Stomach (tissue), 4 donors: ENCODE data around the gene GPC5.

Experiments used
- POLR2A ChIP-seq, 4 donors: fragments of 450-650 bp; IDR thresholded peaks; one replicate each; pipeline ENCODE4 v1.6.1; 2016; ENCODE audit warnings: antibody characterized with exemption in 4 of 4, control low read depth in 2 of 4, mild to moderate bottlenecking in 1 of 4, moderate library complexity in 1 of 4
- POLR2AphosphoS5 ChIP-seq, 3 donors: sonication (generic); formaldehyde crosslinking; IDR thresholded peaks; one replicate each; pipeline ENCODE4 v1.6.1; 2016; ENCODE audit warnings: antibody characterized with exemption in 3 of 3
- TF ChIP-seq, protein P1 (sequence below), 7 experiments: fragments of 450-650 bp in 4 of 7; fragments of 200-600 bp in 3 of 7; sonication (generic) in 3 of 7; IDR thresholded peaks; one replicate each; pipeline ENCODE4 v1.5.1; 2016 to 2019; ENCODE audit warnings: antibody characterized with exemption in 7 of 7, control low read depth in 2 of 7, mild to moderate bottlenecking in 1 of 7

- TF ChIP-seq POLR2A (IDR thresholded peaks at IDR 0.05): no peak
- no peak for TF ChIP-seq POLR2AphosphoS5 (IDR thresholded peaks at IDR 0.05)
- TF ChIP-seq, protein P1, sequence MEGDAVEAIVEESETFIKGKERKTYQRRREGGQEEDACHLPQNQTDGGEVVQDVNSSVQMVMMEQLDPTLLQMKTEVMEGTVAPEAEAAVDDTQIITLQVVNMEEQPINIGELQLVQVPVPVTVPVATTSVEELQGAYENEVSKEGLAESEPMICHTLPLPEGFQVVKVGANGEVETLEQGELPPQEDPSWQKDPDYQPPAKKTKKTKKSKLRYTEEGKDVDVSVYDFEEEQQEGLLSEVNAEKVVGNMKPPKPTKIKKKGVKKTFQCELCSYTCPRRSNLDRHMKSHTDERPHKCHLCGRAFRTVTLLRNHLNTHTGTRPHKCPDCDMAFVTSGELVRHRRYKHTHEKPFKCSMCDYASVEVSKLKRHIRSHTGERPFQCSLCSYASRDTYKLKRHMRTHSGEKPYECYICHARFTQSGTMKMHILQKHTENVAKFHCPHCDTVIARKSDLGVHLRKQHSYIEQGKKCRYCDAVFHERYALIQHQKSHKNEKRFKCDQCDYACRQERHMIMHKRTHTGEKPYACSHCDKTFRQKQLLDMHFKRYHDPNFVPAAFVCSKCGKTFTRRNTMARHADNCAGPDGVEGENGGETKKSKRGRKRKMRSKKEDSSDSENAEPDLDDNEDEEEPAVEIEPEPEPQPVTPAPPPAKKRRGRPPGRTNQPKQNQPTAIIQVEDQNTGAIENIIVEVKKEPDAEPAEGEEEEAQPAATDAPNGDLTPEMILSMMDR (IDR thresholded peaks at IDR 0.05): no peak
Observed at GRCh38 chr13:92609376-92609775, 1211.0 kb downstream of the GPC5 start.
